ENCODE measurements around the gene CAMTA1.

DNA sequence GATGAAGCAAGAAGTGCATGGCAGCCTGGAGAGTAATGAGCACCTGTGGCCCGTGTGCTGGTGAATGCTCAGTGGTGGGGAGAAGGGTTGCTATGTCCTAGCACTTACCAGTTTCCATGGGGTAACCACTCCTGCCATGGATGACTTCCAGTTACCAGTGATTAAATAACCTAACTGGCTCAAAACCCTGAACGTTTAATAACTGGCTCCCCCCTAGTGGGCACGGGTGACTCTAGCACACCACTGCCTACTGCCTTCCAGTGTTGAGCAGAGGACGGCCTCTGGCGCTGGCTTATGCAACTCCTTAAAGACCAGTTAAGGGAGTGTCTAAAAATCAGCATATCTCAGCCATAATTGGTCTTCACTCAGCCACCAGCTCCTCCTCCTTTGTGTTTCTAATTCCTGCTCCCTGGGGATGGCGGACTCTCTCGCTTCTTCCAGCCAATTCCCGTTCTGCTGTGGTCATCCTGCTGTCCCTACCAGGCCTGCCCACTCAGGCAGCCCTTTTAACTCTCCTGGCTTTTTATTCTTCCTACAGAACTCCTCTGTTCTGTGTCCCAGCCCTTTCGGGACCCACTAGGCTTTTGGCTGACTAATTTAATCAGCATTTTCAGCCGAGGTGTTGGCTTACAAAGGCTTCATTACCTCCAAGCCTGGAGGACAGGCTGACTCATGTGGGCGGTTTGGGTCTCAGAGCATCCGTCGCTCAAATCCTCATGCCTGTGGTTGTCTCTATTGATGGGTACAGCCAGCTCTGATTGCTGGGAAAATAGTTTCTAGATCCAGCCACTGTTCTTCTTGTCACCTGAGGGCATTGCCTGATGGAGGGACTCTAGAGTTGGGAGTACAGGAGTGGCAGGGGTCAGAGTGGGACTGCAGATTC lies 332.4 kb downstream of the CAMTA1 start:
- TF ChIP-seq EZH2 (IDR thresholded peaks at IDR 0.05; ENCODE audit: borderline replicate concordance), result no peak
- TF ChIP-seq, protein P1, sequence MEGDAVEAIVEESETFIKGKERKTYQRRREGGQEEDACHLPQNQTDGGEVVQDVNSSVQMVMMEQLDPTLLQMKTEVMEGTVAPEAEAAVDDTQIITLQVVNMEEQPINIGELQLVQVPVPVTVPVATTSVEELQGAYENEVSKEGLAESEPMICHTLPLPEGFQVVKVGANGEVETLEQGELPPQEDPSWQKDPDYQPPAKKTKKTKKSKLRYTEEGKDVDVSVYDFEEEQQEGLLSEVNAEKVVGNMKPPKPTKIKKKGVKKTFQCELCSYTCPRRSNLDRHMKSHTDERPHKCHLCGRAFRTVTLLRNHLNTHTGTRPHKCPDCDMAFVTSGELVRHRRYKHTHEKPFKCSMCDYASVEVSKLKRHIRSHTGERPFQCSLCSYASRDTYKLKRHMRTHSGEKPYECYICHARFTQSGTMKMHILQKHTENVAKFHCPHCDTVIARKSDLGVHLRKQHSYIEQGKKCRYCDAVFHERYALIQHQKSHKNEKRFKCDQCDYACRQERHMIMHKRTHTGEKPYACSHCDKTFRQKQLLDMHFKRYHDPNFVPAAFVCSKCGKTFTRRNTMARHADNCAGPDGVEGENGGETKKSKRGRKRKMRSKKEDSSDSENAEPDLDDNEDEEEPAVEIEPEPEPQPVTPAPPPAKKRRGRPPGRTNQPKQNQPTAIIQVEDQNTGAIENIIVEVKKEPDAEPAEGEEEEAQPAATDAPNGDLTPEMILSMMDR (IDR thresholded peaks at IDR 0.05; ENCODE audit: poor library complexity), result no peak
- TF ChIP-seq EZH2phosphoT487 (IDR thresholded peaks at IDR 0.05; ENCODE audit: low read depth, severe bottlenecking, unreplicated experiment), result no peak

Data from hepatocyte (in vitro differentiated cells).